HG02884 (cell line): ENCODE results near the gene NR1D1.

Source experiments
- ATAC-seq: cut with Tn5 transposase; IDR thresholded peaks from one replicate; pipeline ENCODE4 v1.9.1; 2021; ENCODE audit warnings: mild to moderate bottlenecking, moderate library complexity; ENCODE audit not compliant: unreplicated experiment

NR1D1 gene

DNA sequence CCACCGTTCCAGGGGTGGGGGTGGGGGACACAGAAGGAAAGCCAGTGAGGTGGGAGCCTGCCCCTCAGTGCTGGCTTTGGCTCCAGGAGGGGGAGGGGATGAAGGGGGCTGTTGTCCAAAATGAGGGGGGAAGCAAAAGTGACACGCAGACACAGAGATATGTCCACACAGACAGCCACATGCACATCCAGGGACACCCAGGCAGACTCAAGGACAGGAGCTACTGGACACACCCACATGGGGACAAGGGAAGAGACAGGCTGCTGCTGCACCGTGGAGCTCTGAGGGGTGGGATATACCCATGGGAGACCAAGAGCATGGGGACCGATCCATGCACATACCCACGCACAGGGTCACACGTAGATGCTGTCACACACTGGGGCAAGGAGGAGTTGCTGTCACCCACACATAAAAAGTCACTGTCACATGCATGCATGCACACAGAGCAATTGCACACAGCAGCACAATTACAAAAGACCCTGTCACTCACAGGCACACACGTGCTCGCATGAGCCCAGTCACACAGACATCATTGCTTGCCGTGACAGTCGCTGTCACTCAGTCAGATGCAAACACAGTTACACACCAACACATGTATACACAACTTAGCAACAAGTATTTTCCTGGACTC, 36.4 kb downstream of the NR1D1 start:
- no peak for ATAC-seq

- ATAC-seq = no peak
Measured at GRCh38 chr17:40063187-40063771, 37.1 kb downstream of the NR1D1 start.

DNA sequence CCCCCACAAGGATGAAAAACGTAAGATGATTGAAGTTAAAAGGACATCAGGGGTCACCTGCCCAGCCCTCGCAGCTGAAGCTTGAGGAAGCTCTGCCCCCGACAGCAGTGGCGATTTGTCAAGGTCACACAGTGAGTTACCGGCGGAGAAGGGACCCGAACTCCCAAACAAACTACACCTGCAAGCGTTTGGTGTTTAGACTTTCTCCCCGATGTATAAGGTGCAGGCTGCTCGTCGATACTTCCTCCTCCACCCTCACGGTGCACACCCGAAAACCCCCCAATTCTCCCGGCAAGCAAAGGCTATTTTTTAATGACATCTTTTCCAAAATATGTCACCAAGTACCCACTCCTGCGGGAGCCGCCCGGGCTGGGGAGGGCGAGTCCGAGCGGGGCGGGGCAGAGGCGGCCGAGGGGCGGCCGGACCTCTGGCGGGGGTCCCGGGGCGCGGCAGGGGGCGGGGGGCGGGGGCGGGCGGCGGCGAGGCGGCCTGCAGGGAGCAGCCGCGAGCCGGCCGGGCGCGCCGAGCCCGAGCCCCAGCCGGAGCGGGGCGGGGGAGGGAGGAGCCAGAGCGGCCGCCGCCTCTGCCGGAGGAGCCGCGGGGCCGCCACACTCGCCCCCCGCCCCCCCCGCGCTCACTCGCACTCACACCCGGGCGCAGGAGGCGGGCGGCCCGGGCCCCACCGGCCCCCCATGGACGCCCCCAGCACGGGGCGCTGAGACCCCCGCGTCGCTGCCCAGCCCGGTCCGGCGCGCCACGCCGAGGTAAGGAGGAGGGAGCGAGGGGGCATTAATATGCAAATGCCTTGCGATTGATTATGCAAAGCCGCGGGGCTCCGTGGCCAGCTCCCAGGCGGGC, 37.8 kb downstream of the NR1D1 start, which contains the start of gene THRA:
THRA (plus strand) TSS at position 637 of the 858 bp plus-strand sequence. CDS start 11,524 bp downstream, outside the sequence.
- ATAC-seq = no peak

DNA sequence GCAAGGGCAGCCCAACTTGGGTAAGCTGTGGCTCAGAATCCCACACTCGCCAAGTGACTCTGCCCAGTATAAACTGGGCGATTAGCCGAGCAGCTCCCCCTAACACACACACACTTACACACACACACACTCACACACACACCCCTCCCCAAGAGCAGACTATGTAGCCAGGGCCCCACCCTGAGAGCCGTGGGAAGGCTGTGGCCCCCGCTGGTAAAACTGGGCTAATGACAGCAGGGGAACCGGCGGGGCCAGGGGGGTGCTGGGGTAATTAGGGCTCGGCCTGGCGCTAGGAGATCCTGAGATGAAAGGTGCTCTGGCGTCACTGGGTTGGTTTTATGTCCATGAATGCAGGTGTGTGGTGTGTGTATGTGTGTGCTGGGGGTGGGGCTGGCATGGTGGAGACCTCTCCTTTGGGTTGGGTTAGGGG, 38.8 kb downstream of the NR1D1 start:
- no peak for ATAC-seq

DNA sequence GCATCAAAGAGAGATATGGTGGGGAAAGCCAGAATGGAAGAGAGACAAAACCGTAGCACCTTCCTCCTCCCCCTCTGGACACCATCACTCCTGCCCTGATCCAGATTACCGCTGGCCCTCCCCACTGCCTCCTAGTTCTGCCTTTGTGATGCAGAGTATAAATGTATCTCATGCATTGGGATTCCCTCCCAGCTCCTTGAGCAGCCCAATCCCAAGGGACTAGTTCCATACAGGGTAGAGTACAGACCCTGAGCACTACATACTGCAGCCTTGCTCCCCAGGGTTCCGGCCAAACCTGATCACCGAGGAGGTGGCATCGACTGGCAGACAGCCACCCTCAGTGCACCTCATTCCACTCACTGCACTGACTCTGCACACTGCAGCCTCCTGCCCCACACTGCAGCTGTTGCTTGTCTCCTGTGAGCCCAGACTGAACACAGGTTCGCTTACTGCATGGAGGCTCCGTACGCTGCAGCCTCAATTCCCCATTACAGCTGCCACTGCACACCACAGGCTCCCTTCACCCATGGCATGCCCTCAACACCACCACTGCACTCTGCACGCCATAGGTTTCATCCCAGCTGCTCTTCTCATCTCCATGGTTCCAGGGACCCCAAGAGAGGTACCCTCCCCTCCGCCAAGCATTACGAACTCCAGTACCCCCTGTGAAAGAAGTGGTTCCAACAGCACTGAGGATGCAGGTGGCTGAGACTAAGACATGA, 39.3 kb downstream of the NR1D1 start:
- ATAC-seq = no peak

DNA sequence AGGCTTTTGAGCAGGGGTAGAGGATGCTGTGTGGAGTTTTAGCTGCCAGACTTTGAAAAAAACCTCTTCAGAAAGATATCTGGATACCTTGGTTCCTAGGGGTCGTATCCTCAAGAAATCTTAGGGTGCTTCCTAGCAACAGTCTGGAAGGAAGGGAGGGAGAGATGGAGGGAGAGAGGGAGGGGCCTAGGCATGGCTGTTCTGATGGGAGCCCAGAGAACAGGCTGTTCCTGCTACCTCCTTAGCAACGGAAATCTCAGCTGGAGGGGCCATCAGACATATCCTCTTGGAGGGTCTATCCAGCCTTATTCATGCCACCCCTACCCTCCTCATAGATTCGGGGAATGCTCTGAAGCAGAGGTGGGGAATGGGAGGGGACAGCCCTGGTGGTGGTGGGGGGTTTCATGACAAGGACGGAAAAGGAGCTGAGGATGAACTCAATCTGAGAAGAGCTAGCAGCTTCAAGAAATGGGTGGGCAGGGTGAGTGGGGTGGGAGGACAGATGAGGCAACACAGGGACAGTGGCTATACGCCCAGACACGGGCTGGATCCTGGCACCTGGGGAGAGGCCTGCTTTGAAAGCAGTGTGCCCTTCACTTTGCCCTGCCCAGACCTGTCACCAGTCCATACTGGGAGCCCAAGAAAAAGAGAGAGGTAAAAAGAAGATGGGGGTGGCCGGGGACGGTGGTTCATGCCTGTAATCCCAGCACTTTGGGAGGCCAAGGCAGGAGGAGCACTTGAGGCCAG, 40.5 kb downstream of the NR1D1 start:
- no peak for ATAC-seq

GRCh38 chr17:40058865-40059264, 41.5 kb downstream of the NR1D1 start:
- no peak for ATAC-seq

- no peak for ATAC-seq
Measured at GRCh38 chr17:40058186-40058784, 42.1 kb downstream of the NR1D1 start.

GRCh38 chr17:40056379-40057015, 43.9 kb downstream of the NR1D1 start:
- no peak for ATAC-seq
